Gastroesophageal sphincter (tissue), 4 donors: ENCODE data around the gene KLF13. TPM values are rescaled to one million over a fixed set of nuclear protein-coding genes. Genes with fewer than 3 reads are reported as not detected.

ENCODE experiments used
- ATAC-seq: fragments of 150-250 bp; one replicate; pipeline ENCODE4 v1.9.1; 2016; ENCODE audit warnings: mild to moderate bottlenecking, moderate library complexity
- H3K27ac ChIP-seq, 4 donors: fragments of 200-600 bp; sonication (generic) in 3 of 4; 1 replicate in 3 of 4; 2 replicates in 1 of 4; pipeline ENCODE4 v1.5.1; 2016 to 2019
- H3K27me3 ChIP-seq: fragments of 200-600 bp; sonication (generic); one replicate; pipeline ENCODE4 v1.5.1; 2019
- H3K36me3 ChIP-seq, 2 donors: fragments of 200-600 bp; sonication (generic); one replicate each; pipeline ENCODE4 v1.5.1; 2019; ENCODE audit warnings: control low read depth in 1 of 2
- H3K4me1 ChIP-seq, 3 donors: fragments of 200-600 bp; sonication (generic); 1 replicate in 2 of 3; 2 replicates in 1 of 3; pipeline ENCODE4 v1.5.1; 2016 to 2019; ENCODE audit warnings: control low read depth in 2 of 3
- H3K4me3 ChIP-seq, 2 donors: fragments of 200-600 bp; sonication (generic); one replicate each; pipeline ENCODE4 v1.5.1; 2019; ENCODE audit warnings: mild to moderate bottlenecking in 1 of 2, moderate library complexity in 1 of 2
- H3K9me3 ChIP-seq, 3 donors: fragments of 200-600 bp; sonication (generic); one replicate each; pipeline ENCODE4 v1.5.1; 2017 to 2019; ENCODE audit warnings: control low read depth in 2 of 3
- EP300 ChIP-seq: sonication (generic); formaldehyde crosslinking; IDR thresholded peaks from one replicate; pipeline ENCODE4 v1.6.1; 2017; ENCODE audit warnings: antibody characterized with exemption, mild to moderate bottlenecking
- POLR2A ChIP-seq, 2 donors: fragments of 450-650 bp; IDR thresholded peaks; one replicate each; pipeline ENCODE4 v1.6.1; 2017; ENCODE audit warnings: antibody characterized with exemption in 2 of 2, mild to moderate bottlenecking in 2 of 2, moderate library complexity in 1 of 2
- POLR2AphosphoS5 ChIP-seq: sonication (generic); formaldehyde crosslinking; IDR thresholded peaks from one replicate; pipeline ENCODE4 v1.6.1; 2017; ENCODE audit warnings: antibody characterized with exemption
- WGBS, 2 donors: methylation state at CpG; one replicate each; pipeline ENCODE4 v1.1.5; 2018; ENCODE audit warnings: low coverage in 1 of 2; 5-methylcytosine and 5-hydroxymethylcytosine counted together
- total RNA-seq, 4 donors: library from RNA; depleted of rRNA; stranded (reverse); fragments of >200 nt; gene quantifications; one replicate each; pipeline ENCODE4 v1.1.0, GENCODE V29; 2016
- TF ChIP-seq, protein P1 (sequence below), 4 experiments: fragments of 200-600 bp in 2 of 4; fragments of 450-650 bp in 2 of 4; sonication (generic) in 1 of 4; IDR thresholded peaks; one replicate each; pipeline ENCODE4 v1.5.1; 2017 to 2019; ENCODE audit warnings: antibody characterized with exemption in 4 of 4, mild to moderate bottlenecking in 2 of 4, moderate library complexity in 2 of 4

The KLF13 gene
- total RNA-seq, 4 donors from 2014 or later = 49.7 to 106 (median 76.1) TPM

DNA sequence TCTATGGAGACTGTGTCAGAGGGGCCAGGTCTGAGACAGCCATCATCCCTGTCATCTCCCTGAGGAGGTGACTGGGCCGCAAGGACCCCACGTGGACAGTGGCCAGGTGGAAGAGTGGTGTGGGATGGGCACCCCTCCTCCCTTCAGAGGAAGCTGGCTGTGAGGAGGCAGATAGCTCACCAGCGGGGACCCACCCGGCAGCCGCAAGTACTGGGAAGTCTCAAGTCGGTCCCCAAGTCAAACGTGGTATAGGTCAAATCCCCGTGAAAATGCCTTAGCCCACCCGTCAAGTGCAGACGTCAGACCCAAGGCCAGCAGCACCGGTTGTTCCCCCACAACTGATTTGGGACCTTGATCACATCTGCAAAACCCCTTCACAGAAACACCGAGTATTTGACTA is 12.3 kb upstream of the KLF13 start:
- no peaks in the 10 kb centered on the region for H3K36me3 ChIP-seq
- no peak overlapping the region for H3K4me3 ChIP-seq
- H3K4me1 ChIP-seq = no peaks in the 10 kb centered on the region
- TF ChIP-seq POLR2A (IDR thresholded peaks at IDR 0.05) = no peak
- no peak for TF ChIP-seq EP300
- TF ChIP-seq, protein P1, sequence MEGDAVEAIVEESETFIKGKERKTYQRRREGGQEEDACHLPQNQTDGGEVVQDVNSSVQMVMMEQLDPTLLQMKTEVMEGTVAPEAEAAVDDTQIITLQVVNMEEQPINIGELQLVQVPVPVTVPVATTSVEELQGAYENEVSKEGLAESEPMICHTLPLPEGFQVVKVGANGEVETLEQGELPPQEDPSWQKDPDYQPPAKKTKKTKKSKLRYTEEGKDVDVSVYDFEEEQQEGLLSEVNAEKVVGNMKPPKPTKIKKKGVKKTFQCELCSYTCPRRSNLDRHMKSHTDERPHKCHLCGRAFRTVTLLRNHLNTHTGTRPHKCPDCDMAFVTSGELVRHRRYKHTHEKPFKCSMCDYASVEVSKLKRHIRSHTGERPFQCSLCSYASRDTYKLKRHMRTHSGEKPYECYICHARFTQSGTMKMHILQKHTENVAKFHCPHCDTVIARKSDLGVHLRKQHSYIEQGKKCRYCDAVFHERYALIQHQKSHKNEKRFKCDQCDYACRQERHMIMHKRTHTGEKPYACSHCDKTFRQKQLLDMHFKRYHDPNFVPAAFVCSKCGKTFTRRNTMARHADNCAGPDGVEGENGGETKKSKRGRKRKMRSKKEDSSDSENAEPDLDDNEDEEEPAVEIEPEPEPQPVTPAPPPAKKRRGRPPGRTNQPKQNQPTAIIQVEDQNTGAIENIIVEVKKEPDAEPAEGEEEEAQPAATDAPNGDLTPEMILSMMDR (IDR thresholded peaks at IDR 0.05) = no peak
- TF ChIP-seq POLR2AphosphoS5 = no peak
- H3K9me3 ChIP-seq = peaks cover 0 to 16% (median 0%) of the 10 kb centered on the region in 3 donors
- no peak overlapping the region for H3K27ac ChIP-seq
- H3K27me3 ChIP-seq = peaks cover 44% of the 10 kb centered on the region
- WGBS, 2 donors = 84 to 87% methylated on average over 6 to 10 of the region's 12 CpGs
- no peak for ATAC-seq

DNA sequence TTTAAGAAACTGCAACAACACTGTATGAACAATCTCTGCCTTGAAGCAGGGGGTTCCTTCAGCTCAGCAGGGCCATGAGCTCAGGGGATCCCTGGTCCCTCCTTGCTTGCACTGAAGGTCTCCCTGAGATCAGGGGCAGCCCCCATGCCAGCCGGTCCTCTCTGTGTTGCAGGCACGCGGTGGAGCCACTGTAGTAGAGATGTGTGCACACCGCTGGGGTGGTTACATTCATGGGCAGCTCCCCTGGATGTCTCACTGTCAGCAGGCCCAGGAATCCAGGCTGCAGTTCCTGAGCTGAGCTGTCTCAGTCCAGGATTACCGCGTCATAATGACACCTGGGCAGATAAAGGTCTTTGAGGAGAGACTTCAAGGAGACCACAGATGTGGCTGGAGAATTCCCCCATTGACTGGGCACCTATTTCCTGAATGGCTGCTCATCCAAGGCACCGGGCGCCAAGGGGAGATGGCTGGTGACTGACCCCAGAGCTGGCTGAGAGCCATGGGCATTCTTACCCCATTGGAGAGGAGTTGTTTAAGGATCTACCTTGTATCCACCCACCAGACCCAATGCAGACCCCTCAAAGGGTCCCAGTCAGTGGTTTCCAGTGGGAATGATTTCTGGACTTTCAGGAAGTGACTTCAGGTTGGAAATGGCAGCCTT is 10.4 kb upstream of the KLF13 start:
- Histone ChIP-seq H3K4me1 (no peaks in the 10 kb centered on the region), H3K9me3 (peaks cover 0 to 18% (median 0%) of the 10 kb centered on the region in 3 donors), H3K27ac (no peak overlapping the region), H3K27me3 (peaks cover 44% of the 10 kb centered on the region), H3K4me3 (no peak overlapping the region), H3K36me3 (no peaks in the 10 kb centered on the region)
- 90 to 91% methylated on average over 2 to 5 of the region's 8 CpGs for whole genome bisulfite sequencing, 2 donors
- no peak for ATAC-seq
- TF ChIP-seq, protein P1 (IDR thresholded peaks at IDR 0.05) = no peak
- no peak for TF ChIP-seq POLR2AphosphoS5
- TF ChIP-seq POLR2A (IDR thresholded peaks at IDR 0.05) = no peak
- TF ChIP-seq EP300 = no peak

DNA sequence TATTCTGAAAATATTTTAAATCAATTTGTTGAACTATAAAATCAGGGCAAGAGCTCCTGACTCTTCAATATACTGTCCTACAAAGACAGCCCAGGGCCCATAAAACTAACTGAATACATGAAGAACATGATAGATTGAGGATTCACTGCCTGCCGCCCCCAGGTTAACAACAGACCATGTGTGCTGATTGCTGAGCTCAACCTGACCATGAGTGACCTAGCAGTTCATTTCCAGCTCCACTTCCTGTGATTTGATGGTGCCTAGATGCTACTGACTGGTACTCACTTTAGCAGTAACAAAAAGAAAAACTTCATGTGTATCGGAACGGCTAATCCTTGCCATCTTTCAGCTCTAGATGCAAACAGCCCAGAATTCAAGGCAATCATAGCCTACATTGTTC is 9.6 kb upstream of the KLF13 start:
- Histone ChIP-seq H3K36me3 (no peaks in the 10 kb centered on the region), H3K27ac (no peak overlapping the region), H3K9me3 (peaks cover 0 to 20% (median 0%) of the 10 kb centered on the region in 3 donors), H3K27me3 (peaks cover 36% of the 10 kb centered on the region), H3K4me3 (no peak overlapping the region), H3K4me1 (no peaks in the 10 kb centered on the region)
- no peak for TF ChIP-seq EP300
- TF ChIP-seq, protein P1 (IDR thresholded peaks at IDR 0.05) = no peak
- no peak for TF ChIP-seq POLR2AphosphoS5
- TF ChIP-seq POLR2A (IDR thresholded peaks at IDR 0.05) = no peak
- 92 to 100% methylated on average over 1 to 3 of the region's 3 CpGs for whole genome bisulfite sequencing, 2 donors
- no peak for ATAC-seq

DNA sequence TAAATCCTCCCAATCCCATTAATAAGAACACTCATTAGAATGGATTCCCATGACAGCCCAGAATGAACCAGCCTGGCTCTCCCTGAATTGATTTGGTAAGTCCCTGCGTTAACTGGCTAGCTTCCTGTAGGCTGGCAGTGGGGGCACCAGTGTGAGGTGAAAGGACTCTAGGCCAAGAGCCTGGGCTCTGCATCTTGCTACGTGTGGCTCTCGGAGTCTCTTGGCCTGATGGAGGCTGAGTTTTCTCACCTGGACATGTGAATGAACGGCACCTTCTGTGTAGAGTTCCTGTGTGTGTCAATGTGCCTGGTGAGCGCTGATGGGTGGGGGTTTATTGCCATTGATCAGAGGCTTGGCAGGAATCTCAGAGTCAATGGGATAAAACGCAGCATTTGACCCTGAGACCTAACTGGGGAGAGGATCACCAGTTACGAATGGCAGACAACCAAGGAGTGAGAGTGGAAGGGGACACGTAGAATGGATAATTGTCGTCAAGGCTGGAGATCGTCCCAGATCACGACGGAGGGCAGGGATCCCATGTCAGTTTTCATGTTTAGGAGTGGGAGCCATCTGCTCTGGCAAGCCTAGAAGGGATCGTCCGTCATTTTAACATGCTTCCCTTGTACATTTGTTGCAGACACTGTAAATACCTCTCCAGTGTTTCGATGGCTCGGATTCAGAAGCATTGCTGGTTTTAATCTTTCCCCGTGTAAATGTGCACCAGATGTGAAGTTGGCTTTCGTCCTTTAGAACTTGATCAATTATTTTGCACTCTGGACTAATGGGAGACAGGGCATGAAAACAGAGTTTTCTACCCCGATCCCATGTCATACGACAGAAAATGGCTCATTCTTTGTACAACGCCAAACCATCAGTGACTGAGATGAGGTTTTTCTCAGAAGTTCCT is 9.0 kb upstream of the KLF13 start:
- Histone ChIP-seq H3K9me3 (peaks cover 0 to 20% (median 0%) of the 10 kb centered on the region in 3 donors), H3K4me3 (no peak overlapping the region), H3K27me3 (peaks cover 30% of the 10 kb centered on the region), H3K4me1 (no peaks in the 10 kb centered on the region), H3K36me3 (no peaks in the 10 kb centered on the region), H3K27ac (no peak overlapping the region)
- 38 to 42% methylated on average over 11 to 13 of the region's 21 CpGs for WGBS, 2 donors
- no peak for TF ChIP-seq POLR2A (IDR thresholded peaks at IDR 0.05)
- TF ChIP-seq EP300 = no peak
- TF ChIP-seq POLR2AphosphoS5 = no peak
- TF ChIP-seq, protein P1 (IDR thresholded peaks at IDR 0.05) = no peak
- ATAC-seq = no peak
